GM12872 (cell line): ENCODE measurements around the gene PCBP3.

Source experiments
- TF ChIP-seq, protein P1 (sequence below): IDR thresholded peaks from 3 replicates; pipeline ENCODE4 v1.5.1; 2011; ENCODE audit warnings: low read depth, mild to moderate bottlenecking, low read length, moderate library complexity; ENCODE audit not compliant: insufficient read depth

Gene PCBP3

DNA sequence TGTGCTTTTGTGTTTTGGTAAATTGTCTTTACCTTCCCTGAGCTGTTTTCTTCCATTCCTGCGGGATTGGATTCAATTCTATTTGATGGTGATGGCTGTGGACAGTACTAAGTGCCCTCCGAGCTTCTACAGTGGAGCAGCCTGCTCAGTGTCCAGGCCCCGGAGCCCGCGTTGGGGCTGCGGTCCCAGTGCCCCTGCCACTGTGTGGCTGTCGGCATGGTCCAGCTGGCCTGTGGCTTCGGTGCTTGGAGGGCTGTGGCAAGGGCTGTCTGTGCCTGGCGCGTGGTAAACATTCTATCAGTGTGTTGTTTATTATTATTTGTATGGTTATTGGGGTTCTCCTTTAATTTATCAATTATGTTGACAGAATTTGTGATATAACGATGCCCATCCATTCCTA, 228.9 kb downstream of the PCBP3 start:
- TF ChIP-seq, protein P1, sequence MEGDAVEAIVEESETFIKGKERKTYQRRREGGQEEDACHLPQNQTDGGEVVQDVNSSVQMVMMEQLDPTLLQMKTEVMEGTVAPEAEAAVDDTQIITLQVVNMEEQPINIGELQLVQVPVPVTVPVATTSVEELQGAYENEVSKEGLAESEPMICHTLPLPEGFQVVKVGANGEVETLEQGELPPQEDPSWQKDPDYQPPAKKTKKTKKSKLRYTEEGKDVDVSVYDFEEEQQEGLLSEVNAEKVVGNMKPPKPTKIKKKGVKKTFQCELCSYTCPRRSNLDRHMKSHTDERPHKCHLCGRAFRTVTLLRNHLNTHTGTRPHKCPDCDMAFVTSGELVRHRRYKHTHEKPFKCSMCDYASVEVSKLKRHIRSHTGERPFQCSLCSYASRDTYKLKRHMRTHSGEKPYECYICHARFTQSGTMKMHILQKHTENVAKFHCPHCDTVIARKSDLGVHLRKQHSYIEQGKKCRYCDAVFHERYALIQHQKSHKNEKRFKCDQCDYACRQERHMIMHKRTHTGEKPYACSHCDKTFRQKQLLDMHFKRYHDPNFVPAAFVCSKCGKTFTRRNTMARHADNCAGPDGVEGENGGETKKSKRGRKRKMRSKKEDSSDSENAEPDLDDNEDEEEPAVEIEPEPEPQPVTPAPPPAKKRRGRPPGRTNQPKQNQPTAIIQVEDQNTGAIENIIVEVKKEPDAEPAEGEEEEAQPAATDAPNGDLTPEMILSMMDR = no peak

DNA sequence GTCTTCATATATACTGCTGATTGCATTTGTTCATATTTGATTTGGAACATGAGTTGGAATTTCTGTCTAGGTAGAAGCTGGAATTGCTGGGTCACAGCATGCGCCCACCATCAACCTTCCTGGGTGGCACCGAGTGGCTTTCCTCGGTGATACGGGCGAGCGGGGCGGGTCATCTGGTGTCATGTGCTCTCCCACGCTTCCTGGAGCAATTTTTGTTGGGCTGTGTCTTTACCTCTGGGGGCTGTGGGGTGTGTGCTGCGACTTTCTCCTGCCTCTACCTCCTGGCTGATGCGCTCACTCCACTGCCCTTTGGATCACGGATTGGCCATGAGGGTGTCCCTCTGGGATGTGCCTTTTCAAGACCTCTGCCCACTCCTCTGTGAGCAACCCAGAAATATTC, 229.4 kb downstream of the PCBP3 start:
- TF ChIP-seq, protein P1 = no peak

DNA sequence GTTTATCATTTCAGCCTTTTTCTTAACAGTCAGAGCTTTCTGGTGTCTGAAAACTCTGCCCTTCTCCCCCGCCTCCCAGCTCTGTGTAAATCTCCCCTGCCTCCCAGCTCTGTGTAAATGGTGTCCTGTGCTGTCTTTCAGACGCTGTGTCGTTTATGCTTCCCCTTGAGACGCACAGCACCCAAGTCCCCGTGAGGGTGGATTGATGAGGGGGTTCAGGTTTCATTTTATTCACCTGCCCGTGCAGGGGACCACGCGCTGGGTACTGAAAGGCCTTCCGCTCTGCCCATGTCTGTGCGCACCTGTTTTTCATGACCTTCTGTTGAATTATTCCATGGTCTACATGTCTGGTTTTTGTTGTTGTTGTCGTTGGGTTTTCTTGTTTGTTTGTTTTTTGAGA, 229.9 kb downstream of the PCBP3 start:
- TF ChIP-seq, protein P1 = no peak

DNA sequence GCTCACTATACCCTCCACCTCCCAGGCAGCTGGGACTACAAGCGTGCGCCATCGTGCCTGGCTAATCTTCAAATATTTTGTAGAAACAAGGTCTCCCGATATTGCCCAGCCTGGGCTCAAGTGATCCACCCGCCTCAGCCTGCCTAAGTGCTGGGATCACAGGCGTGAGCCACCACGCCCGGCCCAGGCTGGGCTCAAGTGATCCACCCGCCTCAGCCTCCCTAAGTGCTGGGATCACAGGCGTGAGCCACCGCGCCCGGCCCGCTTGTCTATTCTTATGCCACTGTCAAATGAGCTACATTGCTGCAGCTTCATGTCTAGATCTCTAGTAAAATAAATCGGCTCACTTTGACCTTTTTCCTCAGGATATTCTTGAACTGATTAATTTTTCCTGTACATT, 230.3 kb downstream of the PCBP3 start:
- TF ChIP-seq, protein P1 = no peak

DNA sequence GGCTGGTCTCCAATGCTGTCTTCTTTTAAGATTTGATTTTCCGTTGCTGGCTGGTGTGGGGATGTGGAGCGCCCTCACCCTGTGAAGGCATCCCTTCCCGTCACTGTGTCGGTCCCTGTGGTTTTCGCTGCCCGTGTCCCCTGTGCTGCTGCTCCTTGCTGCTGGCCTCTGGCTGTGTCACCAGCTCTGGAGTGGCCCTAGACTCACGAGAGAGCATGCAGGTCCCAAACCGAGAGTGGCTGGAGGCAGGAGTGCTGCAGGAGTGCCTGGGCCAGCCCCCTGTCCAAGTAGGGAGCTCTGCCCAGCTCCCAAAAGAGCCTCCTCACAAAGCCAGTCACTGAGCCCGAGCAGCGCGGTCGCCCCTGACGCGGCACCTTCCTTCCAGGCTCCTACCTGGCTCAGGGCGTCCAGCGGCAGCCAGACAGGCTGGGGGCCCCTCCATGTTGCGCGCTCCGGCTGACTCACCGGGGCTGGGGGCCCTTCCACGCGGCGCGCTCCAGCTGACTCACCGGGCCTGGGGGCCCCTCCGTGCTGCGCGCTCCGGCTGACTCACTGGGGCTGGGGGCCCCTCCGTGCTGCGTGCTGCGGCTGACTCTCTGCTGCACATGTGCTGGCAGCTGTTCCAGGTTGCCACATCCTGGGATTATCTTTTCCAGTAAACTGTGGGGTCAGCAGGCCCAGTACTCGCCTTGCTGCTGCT, 231.3 kb downstream of the PCBP3 start:
- TF ChIP-seq, protein P1 = no peak

DNA sequence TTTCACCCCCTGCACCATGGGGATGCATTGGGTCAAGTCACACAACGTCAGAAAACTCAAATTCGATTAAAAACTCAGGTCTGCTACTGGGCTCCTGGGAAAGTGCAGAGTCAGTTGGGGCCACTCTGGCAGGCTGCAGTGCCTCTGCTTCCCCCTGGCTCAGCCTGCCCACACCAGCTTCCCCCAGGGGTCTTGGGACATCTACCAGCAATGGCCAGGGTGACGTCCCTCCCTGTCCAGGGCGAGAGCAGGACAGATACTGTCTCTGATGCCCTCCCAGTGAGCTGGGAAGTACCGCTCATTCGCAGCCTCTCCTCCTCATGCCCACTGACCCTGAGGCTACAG, 231.9 kb downstream of the PCBP3 start:
- TF ChIP-seq, protein P1 = no peak

DNA sequence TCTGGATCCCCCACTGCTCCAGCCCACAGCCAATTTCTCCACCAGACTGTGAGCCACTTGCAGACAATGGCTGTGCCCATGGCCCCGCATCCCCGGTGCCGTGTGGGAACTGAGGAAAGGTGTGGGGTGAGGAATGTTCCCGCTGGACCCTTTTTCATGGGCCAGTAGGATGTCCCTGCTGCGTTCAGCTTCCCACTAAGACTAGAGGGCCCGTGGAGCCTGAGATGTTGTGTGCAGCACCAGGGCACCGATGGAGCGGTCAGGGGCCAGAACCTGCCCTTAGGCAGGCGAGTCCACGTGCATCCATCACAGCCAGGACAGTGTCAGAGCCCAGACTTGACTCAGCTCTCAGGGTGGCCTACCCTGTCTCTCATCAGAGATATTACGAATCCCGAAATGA, 232.4 kb downstream of the PCBP3 start:
- TF ChIP-seq, protein P1 = no peak
